Prostate gland (tissue), 1 donor: ENCODE data around the gene GMDS.

Source experiments
- POLR2A ChIP-seq: fragments of 450-650 bp; IDR thresholded peaks from one replicate; pipeline ENCODE4 v1.6.1; 2016; ENCODE audit warnings: antibody characterized with exemption, mild to moderate bottlenecking
- POLR2AphosphoS5 ChIP-seq: sonication (generic); formaldehyde crosslinking; IDR thresholded peaks from one replicate; pipeline ENCODE4 v1.6.1; 2017; ENCODE audit warnings: antibody characterized with exemption

- TF ChIP-seq POLR2A = no peak
- no peak for TF ChIP-seq POLR2AphosphoS5
Observed at GRCh38 chr6:2205396-2205795, 40.0 kb downstream of the GMDS start.
